GM21528 (cell line): ENCODE data around the gene EYS.

Experiments
- ATAC-seq: cut with Tn5 transposase; IDR thresholded peaks from one replicate; pipeline ENCODE4 v1.9.1; 2021; ENCODE audit warnings: mild to moderate bottlenecking, moderate library complexity; ENCODE audit not compliant: unreplicated experiment, low FRiP score

The EYS gene

DNA sequence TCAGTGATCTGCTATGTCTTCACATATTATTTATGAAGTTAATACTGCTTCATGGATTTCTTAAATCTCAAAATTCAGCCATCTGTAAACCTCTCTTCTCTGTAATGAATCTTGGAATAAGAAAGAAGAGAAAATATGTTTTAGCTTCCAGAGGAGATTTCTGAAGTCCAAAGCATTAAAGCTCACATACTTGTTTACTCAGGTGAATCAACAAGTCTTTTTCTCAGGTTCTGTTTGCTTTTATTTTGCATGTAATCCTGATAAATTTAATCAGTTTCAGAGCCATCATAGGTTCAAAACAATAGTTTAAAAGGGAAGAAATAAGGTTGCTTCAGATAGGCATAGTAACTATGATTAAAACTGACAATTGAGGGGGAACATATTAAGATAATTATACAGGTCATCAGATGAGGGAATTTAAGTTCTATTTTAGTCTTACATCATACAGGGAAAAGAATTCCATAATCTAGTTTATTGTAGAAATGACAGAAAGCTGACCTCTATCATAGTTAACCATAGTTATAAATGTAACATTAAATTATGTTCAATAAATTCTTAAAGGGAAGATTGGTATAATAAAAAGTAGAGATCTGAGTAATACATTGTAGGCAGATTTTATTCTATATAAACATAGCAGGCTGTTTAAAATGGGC lies 716.2 kb downstream of the EYS start:
- ATAC-seq: no peak

DNA sequence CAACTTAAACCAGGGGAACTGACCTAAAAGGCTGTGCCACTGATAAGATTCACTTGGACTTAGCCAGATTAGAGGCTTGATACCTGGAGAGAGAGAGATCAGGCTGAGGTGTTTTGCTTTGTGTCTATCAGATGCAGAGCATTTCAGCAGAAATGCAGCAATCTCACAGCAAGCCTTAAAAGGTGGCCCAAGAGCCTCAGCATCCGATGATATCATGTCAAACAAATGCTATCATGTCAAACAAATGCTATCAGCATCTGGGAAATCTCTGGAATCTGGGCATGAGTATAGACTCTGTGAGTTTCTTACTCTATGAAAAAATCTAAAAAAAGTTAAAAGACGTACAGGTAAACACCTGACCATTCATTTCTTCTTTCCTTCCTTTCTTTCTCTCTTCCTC lies 718.9 kb downstream of the EYS start:
- ATAC-seq: no peak

DNA sequence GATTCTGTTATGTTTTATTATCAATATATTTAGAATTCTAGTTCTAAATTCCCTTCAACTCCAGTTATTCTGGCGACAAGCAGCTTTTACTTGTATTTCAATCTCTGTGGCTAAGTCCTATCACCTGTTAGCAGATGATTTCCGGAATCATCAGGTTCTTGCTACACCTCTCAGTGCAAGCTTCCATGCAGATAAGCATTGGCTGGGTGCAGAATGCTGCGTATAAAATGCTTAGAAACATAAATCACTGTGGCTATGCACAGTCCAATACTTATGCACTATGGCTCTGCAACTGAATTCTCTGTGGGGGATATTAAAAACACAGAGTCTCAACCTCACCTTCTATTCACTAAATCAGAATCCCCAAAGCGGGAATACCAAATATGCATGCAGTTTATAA lies 720.0 kb downstream of the EYS start:
- ATAC-seq: no peak

DNA sequence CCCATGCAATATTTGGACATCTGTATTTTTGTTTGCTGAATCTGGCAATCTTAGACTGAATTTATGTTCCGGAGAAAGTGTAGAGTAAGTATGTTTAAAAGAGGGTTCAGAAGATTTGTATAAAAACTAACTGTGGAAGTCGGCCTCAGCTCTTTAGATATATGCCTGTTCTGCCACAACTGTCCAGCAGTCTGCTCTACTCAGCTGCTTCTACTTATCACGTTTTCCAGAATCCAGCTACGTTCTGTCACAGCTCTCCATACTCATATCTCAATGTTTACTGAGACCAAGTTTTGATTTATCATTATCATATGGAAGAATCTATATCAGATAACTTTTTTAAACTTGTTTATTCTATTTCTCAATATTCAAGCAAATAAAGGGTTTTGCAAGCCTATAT lies 721.3 kb downstream of the EYS start:
- ATAC-seq: no peak

DNA sequence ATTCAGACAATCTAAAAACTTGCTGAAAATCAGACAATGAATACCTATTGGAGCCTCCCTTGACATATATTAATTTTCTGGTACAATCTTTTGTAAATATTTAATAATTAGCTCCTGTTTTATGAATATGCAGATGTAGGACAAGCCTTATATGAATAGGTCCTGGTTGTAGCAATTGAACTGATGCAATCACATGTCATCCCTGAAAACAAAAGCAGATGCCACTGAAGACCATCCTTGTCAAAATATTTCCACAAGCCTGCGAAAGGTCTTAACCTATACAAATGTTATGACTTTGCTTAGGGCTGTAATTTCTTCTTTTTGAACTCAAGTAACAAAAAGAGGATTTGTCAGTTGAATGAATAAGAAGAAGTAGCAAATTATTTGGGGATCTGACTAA lies 722.1 kb downstream of the EYS start:
- ATAC-seq: no peak

DNA sequence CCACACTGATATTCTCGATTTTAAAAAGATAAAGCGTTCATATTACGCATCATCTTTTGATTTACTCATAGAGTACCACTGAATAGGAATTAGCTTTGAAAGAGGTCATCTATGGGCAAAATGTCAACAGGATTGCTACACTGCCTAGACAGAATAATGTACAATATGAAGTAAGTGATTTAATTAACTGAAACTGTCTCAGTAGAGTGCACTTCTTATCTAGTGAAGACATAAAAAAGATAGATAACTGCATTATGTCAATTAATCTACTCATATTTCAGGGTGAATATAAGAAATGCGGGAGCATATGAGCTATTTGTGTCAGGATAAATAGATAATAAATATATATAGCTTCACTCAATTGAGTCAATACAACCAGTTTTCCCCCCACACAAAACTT lies 723.9 kb downstream of the EYS start:
- no peak for ATAC-seq

DNA sequence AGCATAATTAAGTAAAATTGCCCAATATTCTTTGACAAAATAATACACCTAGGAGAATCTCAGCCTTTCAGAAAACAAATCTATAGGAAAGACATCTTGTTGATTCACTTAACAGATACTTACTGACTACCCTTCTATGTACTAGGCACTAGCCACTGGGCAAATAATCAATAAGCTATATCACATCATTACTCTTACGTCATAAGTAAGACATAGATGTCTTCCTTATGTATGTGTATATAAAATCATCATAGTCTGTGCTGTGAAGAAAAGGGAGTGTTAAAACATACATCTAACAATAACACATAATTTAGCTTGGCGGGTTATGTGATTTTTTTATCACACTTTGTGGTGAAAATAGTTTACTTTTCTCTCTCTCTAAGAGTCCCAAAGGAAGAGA lies 733.9 kb downstream of the EYS start:
- ATAC-seq: no peak

DNA sequence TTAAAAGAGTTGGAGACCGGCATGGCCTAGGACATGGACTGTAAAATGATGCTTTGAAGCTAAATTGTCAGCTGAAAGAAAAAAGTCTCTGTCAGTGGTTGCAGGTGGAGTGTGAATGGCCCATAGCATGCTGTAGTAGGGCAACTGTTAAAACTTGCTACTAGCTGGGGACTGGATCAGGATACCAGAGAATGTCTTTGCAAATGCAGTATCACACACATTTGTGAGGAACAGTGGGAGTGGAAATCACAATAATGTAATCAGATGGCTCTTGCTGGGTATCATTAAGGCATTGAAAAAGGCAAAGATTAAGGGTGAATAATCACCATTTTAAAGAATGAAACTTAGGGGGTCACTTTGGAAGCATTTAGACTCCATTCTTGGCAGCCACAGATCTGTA lies 737.9 kb downstream of the EYS start:
- no peak for ATAC-seq

DNA sequence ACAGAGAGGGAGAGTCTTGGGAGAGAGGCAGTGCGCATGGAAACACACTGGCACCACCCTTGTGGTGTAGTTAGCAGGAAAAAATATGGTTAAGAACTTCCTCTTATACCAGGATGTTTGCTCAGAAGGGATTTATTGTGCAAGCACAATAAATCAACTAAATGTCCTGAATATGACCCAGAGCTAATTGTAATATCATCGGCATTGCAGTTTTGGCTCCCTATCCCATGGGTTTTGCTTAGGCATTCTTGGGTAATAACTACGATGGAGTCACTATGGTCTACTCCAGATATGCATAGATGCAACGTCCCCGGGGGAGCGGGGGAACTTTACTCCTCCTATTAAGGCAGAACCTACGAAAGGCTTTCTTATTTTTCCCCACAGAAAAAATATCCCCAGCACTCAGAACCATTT lies 751.6 kb downstream of the EYS start:
- no peak for ATAC-seq

DNA sequence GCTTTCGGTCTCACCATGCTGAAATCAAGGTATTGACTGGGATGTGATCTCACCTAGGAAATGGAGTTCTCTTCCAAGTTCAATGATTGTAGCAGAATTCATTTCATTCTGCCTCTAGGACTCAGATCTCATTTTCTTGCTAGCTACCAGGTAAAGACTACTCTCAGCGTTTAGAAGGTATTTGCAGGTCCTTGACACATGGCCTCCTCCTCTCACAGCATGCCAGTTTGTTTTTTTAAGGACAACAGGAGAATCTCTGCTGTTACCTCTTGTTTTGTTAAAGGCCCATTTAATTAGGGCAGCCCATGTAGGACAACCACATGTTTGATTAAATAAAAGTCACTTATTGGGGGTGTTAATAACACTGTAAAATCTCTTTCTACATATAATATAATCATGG lies 757.8 kb downstream of the EYS start:
- ATAC-seq: no peak

DNA sequence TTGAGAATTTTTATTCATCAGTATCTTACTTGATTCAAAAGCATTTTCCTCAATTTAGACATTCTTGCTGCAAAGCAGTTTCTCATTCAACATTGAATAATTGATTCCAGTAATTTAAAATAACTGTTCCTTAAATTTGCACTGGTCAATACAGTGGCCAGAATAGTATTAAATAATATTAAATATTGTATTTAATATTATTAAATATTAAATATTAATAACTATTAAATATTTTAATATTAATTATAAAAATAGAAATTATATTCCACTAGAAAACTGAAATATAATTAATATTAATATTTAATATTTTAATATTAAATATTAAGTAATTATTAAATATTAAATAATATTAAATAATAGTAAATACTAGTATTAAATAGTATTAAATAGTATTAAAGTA lies 758.8 kb downstream of the EYS start:
- no peak for ATAC-seq

DNA sequence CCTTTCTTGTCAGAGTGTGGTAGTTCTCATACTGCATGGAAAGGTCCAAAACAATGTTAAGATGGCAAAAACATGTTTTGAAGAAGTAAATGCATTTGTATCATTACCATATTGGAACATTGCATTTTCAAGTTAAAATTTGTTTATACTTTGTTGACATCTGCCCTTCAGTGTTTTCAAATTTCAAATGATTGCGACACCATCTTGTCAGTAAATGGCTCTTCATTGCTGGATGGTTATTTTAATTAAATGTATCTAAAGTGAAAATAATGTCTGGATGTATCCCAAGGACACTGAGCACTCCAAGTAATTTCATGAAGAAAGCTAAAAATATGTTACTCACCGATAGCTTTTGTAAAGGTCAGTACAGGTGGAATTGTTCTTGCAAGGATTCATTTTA lies 761.6 kb downstream of the EYS start:
- ATAC-seq: no peak

DNA sequence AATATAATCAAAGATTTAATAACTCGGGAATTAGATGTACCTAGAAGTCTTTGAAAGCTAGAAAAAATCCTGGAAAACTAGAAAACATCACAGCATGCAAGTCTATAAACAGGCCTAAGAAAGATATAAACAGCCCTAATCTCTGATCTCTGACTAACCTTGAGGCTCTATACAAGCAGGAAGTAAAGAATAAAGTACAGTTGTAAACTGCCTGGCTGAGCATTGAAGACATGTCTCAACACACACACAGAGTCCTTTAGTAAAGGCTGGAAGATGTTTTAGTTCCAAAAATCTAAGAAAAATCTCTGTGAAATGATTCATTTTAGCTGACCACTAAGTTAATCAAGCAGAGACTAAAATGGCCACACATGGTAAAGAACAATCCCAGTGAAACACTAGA lies 774.5 kb downstream of the EYS start:
- no peak for ATAC-seq

DNA sequence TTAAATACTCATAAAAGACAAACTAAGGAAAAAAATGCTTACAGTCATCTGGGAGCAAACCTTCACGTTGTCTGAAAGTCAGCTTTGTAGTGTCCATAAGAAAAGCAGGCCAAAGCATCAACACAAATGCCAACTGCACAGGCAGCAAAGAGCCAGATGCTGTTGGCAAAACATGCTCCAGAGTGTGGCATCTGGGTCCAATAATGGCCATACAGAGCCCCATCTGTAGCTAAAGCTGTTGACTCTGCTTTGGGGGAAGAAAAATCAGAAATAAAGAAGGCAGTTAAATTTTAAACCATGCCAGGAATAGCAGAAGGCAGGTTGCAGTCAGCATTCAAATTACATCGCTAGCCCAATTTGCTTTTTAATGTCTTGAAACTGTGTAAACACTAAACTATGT lies 776.3 kb downstream of the EYS start:
- ATAC-seq: no peak

DNA sequence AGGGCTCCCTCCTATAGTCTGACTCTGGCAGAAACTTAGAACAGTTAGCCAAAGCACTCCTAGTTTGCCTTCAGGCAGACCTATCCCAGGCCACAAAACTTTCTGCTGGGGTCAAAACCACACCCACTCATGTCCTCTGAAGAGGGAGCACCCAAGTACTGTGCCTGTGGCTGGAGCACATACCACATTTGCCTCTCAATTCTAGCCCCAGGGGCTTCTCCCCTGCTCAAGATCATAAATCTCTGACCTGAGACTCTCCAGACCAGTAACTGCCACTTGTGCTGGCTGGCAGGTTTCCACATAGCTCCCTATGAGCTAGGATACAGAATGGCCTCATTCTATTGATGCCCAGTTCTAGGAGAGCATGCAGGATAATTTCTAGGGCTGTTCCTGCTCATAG lies 781.0 kb downstream of the EYS start:
- ATAC-seq: no peak

DNA sequence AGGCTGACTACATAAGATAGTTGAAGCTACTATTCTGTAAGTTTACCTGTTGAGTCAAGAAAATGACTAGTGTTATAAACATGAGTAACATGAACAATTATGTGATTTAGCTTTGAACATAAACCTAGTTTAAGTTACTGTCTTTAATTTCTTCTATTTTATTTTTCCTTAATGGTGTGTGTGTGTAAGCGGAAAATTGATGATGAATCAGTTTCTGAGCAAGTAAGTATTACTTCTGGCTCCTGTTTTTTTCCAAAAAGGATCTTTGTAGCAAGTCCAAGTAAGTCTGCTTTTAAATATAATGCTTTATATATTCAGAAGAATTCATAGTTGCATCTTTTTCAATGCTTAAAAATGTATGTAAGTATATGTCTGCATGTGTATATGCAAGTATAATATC lies 786.8 kb downstream of the EYS start:
- no peak for ATAC-seq

DNA sequence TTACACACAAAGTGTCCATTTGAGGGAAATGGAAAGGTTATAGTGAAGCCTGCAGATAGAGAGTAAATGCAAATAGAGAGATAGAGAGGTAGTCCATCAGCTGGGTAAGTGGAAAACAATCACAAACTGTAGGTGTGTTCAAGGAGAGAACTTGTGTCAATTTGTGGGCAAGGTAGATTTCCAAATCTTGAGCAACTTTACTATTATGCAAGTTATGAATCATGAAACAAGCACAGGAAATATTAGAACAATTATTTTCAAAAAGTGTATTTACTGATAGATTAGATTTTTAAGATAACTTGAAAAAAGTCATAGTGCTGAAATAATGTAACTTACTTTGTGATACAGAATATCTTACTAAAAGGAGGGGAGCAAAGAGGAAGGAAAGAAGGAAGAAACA lies 792.9 kb downstream of the EYS start:
- ATAC-seq: no peak

DNA sequence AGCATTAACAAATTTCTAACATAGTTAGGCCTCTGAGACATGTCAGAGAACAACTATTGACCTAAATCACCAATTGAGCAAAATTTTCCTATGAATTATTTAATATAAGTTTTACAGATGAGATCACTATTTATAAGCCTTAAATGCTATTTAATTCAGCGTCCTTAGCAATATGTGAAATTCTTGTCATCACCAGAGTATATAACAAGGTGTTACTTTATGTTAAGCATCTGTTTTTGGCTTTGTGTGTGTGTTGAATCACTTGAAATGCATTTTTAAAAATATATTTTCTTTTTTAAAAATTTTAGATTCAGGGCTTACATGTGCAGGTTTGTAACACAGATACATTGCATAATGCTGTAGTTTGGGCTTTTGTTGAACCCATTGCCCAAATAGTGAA lies 794.1 kb downstream of the EYS start:
- ATAC-seq: no peak

DNA sequence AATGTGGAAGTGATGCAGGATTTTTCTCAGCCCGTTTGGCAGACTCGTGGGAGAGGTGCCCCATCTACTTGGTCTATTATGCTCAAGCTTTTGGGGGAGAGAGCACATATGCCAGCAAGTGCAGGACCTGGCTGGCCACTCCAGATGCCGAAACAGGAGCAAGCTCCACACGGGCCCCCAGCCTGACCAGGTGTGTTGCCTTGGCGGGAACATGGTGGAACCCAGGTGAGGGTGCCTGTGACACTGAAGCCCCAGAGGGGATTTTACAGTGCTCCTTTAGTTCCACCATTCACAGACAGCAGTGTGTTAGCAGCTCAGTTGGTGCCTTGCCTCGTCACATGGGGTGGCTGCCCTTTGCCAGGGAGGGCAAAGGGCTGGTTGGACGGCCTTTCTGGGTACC lies 798.9 kb downstream of the EYS start:
- no peak for ATAC-seq

DNA sequence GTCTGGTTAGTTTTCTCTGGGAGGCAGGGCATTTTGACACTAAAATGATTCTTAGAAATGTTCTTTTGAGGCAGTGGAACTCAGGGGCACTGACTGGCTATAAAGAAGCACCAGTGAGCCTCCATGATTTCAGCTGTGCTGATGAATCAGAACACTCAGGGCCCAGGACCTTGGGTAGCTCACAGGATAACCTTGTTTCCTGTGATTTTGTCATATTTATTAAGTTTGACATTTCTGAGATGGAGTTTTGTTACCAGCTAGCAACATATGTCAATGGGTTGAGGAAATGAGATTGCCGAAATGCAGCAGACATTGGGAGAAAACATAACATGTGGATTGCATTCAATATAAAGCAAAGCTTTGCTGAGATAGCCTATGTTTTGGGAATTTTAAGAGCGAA lies 802.4 kb downstream of the EYS start:
- ATAC-seq: no peak

DNA sequence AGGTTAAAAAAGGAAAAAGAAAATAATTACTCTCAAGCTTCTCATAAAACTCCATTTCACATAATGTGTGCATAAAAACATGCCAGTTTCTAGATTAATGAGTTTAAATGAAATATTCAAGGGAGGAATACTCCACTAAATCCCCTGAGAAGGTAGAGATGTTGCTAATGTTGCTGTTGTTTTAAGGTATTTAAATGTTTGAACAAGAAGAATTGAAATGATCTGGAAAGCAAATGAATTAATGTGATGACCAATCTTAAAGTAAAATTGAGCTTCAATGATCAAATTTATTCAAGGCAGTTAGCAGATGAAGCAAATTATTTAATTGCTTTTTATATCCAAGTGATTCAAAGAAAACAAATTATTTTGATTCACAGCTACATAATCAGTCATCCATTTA lies 804.4 kb downstream of the EYS start:
- ATAC-seq: no peak

DNA sequence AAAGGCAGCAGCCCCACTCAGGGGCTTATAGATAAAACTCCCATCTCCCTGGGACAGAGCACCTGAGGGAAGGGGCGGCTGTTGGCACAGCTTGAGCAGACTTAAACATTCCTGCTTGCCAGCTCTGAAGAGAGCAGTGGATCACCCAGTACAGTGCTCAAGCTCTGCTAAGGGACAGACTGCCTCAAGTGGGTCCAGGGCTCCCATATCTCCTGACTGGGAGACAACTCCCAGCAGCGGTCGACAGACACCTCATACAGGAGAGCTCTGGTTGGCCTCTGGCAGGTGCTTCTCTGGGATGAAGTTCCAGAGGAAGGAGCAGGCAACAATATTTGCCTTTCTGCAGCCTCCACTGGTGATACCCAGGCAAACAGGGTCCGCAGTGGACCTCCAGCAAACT lies 810.1 kb downstream of the EYS start:
- no peak for ATAC-seq

DNA sequence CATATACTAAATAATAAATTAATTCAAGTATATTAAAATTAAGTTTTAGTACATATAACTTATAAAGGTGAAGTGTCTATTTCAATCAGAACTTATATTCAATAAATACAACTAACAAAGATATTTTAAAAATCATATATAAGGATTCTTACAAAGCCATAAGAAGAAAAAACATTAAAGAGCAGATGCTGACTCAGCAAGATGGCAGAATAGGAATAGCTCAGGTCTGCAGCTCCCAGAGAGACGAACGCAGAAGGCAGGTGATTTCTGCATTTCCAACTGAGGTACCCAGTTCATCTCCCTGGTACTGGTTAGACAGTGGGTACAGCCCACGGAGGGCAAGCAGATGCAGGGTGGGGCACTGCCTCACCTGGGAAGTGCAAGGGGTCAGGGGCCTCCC lies 811.1 kb downstream of the EYS start:
- no peak for ATAC-seq
